HG02981 (cell line): ENCODE data around the gene F10.
"Not testable (repeated sequence)": the region's sequence is repeated elsewhere in the genome, so short reads cannot be mapped to it uniquely, and the experiment has no call there.

Experiments
- ATAC-seq: cut with Tn5 transposase; IDR thresholded peaks from one replicate; pipeline ENCODE4 v1.9.1; 2021; ENCODE audit warnings: mild to moderate bottlenecking, moderate library complexity; ENCODE audit not compliant: unreplicated experiment

The F10 gene

GRCh38 chr13:113150550-113151365 lies 28.2 kb downstream of the F10 start:
- no peak for ATAC-seq

DNA sequence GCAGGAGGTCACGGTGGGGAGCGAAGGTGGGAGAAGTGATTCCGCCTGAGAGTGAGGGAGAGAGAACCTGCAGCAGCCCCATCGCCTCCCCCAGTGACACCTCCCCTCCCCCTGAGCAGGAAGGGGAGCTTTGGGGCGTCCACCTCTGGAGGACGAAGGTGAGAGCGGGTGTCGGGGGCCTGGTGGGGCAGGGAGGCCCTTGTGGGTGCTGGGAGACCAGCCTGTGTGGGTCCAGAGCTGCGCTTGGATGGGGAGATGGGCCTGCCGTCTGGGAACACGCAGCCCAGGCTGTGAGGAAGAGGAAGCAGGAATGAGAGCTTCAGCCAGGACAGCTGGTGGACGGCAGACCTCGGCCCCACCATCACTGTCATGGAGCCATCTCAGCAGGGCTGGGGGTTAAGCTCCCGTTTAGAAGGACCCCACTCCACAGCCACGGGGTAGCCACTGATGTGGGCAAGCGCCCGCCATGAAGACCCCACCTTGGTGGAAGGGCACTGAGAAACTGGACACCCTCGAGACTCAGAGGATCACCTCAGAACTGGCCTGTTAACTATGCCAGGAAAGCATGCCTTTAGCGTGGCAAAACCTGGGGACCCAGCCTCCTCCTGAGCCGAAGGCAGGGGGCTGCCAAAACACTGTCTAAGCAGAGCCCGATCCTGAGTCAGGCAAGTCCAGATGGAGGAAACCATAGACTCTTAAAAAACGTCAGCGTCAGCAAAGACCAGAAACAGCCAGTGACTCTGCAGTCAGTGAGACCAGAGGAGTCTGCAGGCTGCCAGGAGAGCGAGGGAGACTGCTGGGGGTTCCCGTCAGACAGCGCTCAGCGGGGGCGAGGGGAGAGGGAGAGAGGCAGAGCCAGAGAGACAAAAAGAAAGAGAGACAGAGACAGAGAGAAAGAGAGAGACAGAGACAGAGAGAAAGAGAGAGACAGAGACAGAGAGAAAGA lies 29.4 kb downstream of the F10 start:
- ATAC-seq, result no peak

- no peak for ATAC-seq
Observed at GRCh38 chr13:113152691-113152983, 30.0 kb downstream of the F10 start.

DNA sequence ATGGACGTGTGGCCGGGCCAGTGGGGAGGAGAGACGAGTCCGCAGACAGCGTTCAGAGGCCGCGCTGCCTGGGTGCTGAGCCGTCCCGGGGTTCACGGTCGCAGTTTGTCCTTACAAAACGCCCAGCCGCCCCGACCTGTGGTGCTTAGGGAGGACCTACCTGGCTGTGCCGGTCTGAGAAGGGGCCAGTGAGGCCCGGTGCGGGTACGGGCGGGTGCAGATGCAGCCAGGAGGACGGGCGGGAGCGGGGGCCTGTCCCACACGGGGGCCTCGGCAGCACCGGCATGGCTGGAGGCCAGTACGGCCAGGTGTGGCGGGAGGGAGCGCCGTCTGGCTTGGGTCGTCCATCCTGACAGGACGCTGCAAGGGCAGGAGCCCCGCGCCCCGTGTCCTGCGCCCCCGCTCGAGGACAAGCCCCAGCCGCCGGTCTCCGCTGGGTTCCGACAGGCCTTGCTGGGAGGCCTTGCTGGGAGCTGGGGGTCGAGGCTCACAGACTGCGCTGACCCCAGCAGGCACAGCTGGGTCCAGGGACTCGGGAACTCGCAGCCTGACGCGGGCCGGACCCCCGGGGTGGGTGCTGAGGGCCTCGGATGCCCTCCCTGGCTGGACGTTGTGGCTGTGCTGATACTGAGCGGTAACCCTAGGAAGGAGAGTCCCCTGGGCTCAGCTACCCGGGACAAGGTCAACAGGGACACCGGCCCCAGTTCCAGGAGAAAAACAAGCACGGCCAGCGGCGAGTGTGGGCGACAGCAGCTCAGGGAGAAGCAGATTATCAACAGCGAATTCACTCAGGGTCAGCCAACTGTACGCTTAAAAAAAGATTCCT lies 30.6 kb downstream of the F10 start:
- ATAC-seq, result peak; percentile 27

- peak; percentile 67 for ATAC-seq
Observed at GRCh38 chr13:113153810-113154748, 31.5 kb downstream of the F10 start.

- no peak for ATAC-seq
Observed at GRCh38 chr13:113155201-113155600, 32.6 kb downstream of the F10 start.

GRCh38 chr13:113155982-113156655 lies 33.5 kb downstream of the F10 start:
- no peak for ATAC-seq

- ATAC-seq, result no peak
Observed at GRCh38 chr13:113157206-113157928, 34.8 kb downstream of the F10 start.

- ATAC-seq, result no peak
Observed at GRCh38 chr13:113157929-113158747, 35.5 kb downstream of the F10 start, which contains the start of gene PROZ. PROZ (plus strand) TSS chr13:113158648; CDS start chr13:113158661, 13 bp downstream.

- no peak for ATAC-seq
Observed at GRCh38 chr13:113158946-113159345, 36.3 kb downstream of the F10 start.

DNA sequence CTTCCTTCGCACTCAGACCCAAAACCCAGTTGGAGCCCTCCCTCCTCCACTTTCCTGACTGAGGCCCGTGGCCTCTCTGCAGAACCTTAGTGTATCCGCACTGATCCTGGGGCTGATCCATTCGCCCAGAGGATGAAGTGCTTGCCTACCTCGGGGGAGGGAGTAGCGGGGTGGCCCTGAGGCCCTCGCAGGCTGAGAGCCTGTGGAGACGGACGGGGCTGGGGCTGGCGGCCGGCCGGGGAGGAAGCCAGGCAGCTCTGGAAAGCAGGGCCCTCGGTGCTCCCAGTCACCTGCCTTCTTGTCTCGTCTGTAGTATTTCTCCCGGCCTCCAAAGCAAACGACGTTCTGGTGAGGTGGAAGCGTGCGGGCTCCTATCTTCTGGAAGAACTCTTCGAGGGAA lies 37.1 kb downstream of the F10 start:
- ATAC-seq, result no peak

GRCh38 chr13:113160983-113161382 lies 38.4 kb downstream of the F10 start:
- no peak for ATAC-seq

DNA sequence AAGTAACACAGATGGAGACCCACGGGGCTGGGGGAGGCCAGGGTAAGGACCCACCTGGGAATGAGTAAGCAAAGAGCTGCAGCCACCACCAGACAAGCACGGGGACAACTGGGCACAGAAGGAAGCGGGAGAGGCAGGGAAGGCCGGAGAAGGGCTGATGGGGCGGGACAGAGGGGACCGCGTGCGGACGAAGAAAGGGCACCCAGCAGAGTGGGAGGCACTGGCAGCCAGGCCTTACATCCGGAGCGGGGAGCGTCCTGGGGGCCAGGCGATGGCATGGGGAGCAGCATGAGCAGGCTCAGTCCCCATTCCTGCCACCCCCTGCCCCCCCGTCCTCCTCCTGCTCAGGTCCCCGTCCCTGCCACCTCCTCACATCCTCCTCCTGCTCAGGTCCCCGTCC lies 38.8 kb downstream of the F10 start:
- no peak for ATAC-seq

- not testable (repeated sequence) for ATAC-seq
Observed at GRCh38 chr13:113161975-113162374, 39.4 kb downstream of the F10 start.

- no peak for ATAC-seq
Observed at GRCh38 chr13:113162783-113163685, 40.4 kb downstream of the F10 start.

GRCh38 chr13:113164492-113164891 lies 41.9 kb downstream of the F10 start:
- ATAC-seq, result no peak

- ATAC-seq, result no peak
Observed at GRCh38 chr13:113166266-113166665, 43.7 kb downstream of the F10 start.
